HepG2 (cell line): ENCODE measurements around the gene PVRIG. TPM values are rescaled to one million over a fixed set of nuclear protein-coding genes. Genes with fewer than 3 reads are reported as not detected.

Experiments used
- ETS1 ChIP-seq: sonication (generic); formaldehyde crosslinking; IDR thresholded peaks from 2 replicates; pipeline ENCODE4 v1.4.0; 2020; ENCODE audit warnings: missing genetic modification reagents
- HDAC6 ChIP-seq: fragments of 200-600 bp; sonication (generic); IDR thresholded peaks from 2 replicates; pipeline ENCODE4 v1.7.0; 2017; ENCODE audit warnings: mild to moderate bottlenecking, antibody characterized with exemption, low read length, low read depth
- IRF1 ChIP-seq: sonication (generic); formaldehyde crosslinking; IDR thresholded peaks from 2 replicates; pipeline ENCODE4 v1.4.0; 2020; ENCODE audit warnings: low read depth, mild to moderate bottlenecking, missing genetic modification reagents
- ISL2 ChIP-seq: sonication (generic); formaldehyde crosslinking; IDR thresholded peaks from 2 replicates; pipeline ENCODE4 v1.5.0; 2020; ENCODE audit warnings: missing genetic modification reagents
- KLF15 ChIP-seq: sonication (generic); formaldehyde crosslinking; IDR thresholded peaks from 2 replicates; pipeline ENCODE4 v1.8.1; 2023; ENCODE audit warnings: borderline replicate concordance, mild to moderate bottlenecking, inconsistent platforms, missing genetic modification reagents, mixed read lengths
- MED1 ChIP-seq: sonication (generic); formaldehyde crosslinking; IDR thresholded peaks from 2 replicates; pipeline ENCODE4 v1.4.0; 2020; ENCODE audit warnings: missing genetic modification reagents
- NCOA2 ChIP-seq: sonication (generic); formaldehyde crosslinking; IDR thresholded peaks from 2 replicates; pipeline ENCODE4 v1.8.0; 2022; ENCODE audit warnings: inconsistent platforms
- NFIC ChIP-seq: IDR thresholded peaks from 2 replicates; pipeline ENCODE4 v1.6.1; 2012; ENCODE audit warnings: mild to moderate bottlenecking, low read length, inconsistent platforms
- NR2F1 ChIP-seq, 2 experiments: fragments of 450-650 bp in 1 of 2; formaldehyde crosslinking in 1 of 2; IDR thresholded peaks; 2 replicates each; pipeline versions ENCODE4 v1.5.0 to v1.6.1; 2016 to 2020; ENCODE audit warnings: mild to moderate bottlenecking in 1 of 2, missing compliant biosample characterization in 1 of 2, missing genetic modification reagents in 1 of 2, moderate library complexity in 1 of 2
- RARA ChIP-seq: IDR thresholded peaks from 2 replicates; pipeline ENCODE4 v1.6.1; 2016; ENCODE audit warnings: missing genetic modification reagents, missing compliant biosample characterization
- SYNCRIP ChIP-seq: fragments of 200-400 bp; formaldehyde crosslinking; IDR thresholded peaks from 2 replicates; pipeline ENCODE4 v1.6.1; 2018; ENCODE audit warnings: mild to moderate bottlenecking, low read depth, low read length; ENCODE audit not compliant: insufficient read depth
- THAP9 ChIP-seq: sonication (generic); formaldehyde crosslinking; IDR thresholded peaks from 2 replicates; pipeline ENCODE4; 2020; ENCODE audit warnings: missing genetic modification reagents, mild to moderate bottlenecking, borderline replicate concordance
- ZEB1 ChIP-seq: IDR thresholded peaks from 2 replicates; pipeline ENCODE4 v1.6.1; 2012; ENCODE audit warnings: mild to moderate bottlenecking, low read depth, inconsistent platforms; ENCODE audit not compliant: insufficient replicate concordance
- ZMYM3 ChIP-seq: sonication (generic); formaldehyde crosslinking; IDR thresholded peaks from 2 replicates; pipeline ENCODE4 v1.5.1; 2020; ENCODE audit warnings: mild to moderate bottlenecking, missing genetic modification reagents
- ZNF350 ChIP-seq: sonication (generic); formaldehyde crosslinking; IDR thresholded peaks from 2 replicates; pipeline ENCODE4 v1.4.0; 2020; ENCODE audit warnings: mild to moderate bottlenecking, low read depth, missing genetic modification reagents, borderline replicate concordance
- ZNF580 ChIP-seq: IDR thresholded peaks from 2 replicates; pipeline ENCODE4 v1.6.1; 2016; ENCODE audit warnings: low read depth, borderline replicate concordance
- polyA plus RNA-seq, 8 experiments: library from polyadenylated mRNA; depleted of rRNA in 3 of 8; stranded (reverse) in 7 of 8; unstranded in 1 of 8; fragments of >200 nt; fragmentation: Illumina TruSeq in 4 of 8; extraction: Trizol in 4 of 8; gene quantifications; 2 replicates each; pipeline versions ENCODE4 v1.2.1 to v1.2.3, GENCODE V29; 2011 to 2016; ENCODE audit warnings: low read depth in 4 of 8, missing spikeins in 1 of 8, mixed read lengths in 1 of 8; ENCODE audit not compliant: insufficient read depth in 1 of 8
- total RNA-seq, 5 experiments: library from RNA; depleted of rRNA; stranded (reverse); fragments of >200 nt; fragmentation: Illumina TruSeq; extraction: Trizol; gene quantifications; 2 replicates each; pipeline ENCODE4 v1.2.3, GENCODE V29; 2016; ENCODE audit warnings: low read depth in 1 of 5
- TF ChIP-seq, protein P1 (sequence below): sonication (generic); formaldehyde crosslinking; conservative IDR thresholded peaks from 2 replicates; pipeline ENCODE4 v1.4.0; 2020; ENCODE audit warnings: missing genetic modification reagents
- TF ChIP-seq, protein P2 (sequence below): sonication (generic); formaldehyde crosslinking; IDR thresholded peaks from 2 replicates; pipeline ENCODE4 v1.4.0; 2020; ENCODE audit warnings: missing genetic modification reagents, borderline replicate concordance

The PVRIG gene
- total and polyA plus RNA-seq, 2 of the 13 experiments (the other 11 are each of a cell fraction or from before 2014, with no cell fraction given), result not detected

DNA sequence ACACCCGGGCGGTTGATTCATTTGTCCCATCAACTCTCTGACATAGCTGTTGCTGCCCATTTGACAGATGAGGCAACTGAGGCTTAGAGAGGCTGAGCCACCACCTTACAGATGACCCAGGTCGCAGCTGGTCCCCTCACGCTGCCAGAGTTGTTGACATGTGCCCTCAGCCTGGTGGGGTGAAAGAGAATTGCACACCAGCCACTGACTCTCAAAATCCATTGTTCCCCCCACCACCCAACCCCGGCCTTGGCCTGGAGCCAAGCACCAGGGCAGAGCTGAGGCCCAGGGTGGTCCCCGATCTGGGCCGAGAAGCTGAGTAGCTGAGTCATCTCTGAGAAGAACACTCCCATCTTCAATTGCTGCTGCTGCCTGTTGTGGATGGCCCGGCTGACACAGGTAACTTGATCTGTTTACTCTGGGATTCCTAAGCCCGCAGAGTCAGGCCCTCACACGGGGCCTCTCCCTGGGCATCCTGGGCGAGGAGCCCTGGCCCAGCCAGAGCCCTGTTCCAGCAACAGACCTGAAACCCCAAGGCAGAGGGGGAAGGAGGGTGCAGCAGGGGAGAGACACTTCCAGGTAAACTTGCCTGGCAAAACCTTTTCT, 27.5 kb downstream of the PVRIG start (continued):
- no peak for TF ChIP-seq ETS1 (CRISPR knock-in tag)
- TF ChIP-seq MED1 (CRISPR knock-in tag), result peak; percentile 64
- TF ChIP-seq, protein P1, sequence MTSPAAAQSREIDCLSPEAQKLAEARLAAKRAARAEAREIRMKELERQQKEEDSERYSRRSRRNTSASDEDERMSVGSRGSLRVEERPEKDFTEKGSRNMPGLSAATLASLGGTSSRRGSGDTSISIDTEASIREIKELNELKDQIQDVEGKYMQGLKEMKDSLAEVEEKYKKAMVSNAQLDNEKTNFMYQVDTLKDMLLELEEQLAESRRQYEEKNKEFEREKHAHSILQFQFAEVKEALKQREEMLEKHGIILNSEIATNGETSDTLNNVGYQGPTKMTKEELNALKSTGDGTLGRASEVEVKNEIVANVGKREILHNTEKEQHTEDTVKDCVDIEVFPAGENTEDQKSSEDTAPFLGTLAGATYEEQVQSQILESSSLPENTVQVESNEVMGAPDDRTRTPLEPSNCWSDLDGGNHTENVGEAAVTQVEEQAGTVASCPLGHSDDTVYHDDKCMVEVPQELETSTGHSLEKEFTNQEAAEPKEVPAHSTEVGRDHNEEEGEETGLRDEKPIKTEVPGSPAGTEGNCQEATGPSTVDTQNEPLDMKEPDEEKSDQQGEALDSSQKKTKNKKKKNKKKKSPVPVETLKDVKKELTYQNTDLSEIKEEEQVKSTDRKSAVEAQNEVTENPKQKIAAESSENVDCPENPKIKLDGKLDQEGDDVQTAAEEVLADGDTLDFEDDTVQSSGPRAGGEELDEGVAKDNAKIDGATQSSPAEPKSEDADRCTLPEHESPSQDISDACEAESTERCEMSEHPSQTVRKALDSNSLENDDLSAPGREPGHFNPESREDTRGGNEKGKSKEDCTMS (CRISPR knock-in tag), result no peak
- TF ChIP-seq ZEB1, result peak; percentile 80
- no peak for TF ChIP-seq SYNCRIP
- TF ChIP-seq ZNF580 (CRISPR knock-in tag), result peak; percentile 41; the same call in 1 of the 2 replicates
- peak; percentile 90 for TF ChIP-seq ZMYM3 (CRISPR knock-in tag)
- TF ChIP-seq THAP9 (CRISPR knock-in tag), result peak; percentile 42; the same call in 1 of the 2 replicates
- peak; percentile 63; the same call in 1 of the 2 replicates for TF ChIP-seq ZNF350
- TF ChIP-seq NFIC, result peak; percentile 77
- peak; percentile 65 for TF ChIP-seq NCOA2
- TF ChIP-seq RARA (CRISPR knock-in tag), result peak; percentile 77
- TF ChIP-seq NR2F1 (CRISPR knock-in tag; IDR thresholded peaks at IDR 0.05), result peak in 1 of 2 experiments; percentile 14; a peak in 1 of 4 replicates
- TF ChIP-seq, protein P2, sequence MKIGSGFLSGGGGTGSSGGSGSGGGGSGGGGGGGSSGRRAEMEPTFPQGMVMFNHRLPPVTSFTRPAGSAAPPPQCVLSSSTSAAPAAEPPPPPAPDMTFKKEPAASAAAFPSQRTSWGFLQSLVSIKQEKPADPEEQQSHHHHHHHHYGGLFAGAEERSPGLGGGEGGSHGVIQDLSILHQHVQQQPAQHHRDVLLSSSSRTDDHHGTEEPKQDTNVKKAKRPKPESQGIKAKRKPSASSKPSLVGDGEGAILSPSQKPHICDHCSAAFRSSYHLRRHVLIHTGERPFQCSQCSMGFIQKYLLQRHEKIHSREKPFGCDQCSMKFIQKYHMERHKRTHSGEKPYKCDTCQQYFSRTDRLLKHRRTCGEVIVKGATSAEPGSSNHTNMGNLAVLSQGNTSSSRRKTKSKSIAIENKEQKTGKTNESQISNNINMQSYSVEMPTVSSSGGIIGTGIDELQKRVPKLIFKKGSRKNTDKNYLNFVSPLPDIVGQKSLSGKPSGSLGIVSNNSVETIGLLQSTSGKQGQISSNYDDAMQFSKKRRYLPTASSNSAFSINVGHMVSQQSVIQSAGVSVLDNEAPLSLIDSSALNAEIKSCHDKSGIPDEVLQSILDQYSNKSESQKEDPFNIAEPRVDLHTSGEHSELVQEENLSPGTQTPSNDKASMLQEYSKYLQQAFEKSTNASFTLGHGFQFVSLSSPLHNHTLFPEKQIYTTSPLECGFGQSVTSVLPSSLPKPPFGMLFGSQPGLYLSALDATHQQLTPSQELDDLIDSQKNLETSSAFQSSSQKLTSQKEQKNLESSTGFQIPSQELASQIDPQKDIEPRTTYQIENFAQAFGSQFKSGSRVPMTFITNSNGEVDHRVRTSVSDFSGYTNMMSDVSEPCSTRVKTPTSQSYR, result no peak
- TF ChIP-seq ISL2 (CRISPR knock-in tag), result peak; percentile 34; the same call in 1 of the 2 replicates
- no peak for TF ChIP-seq KLF15 (CRISPR knock-in tag)
- TF ChIP-seq IRF1, result no peak
- TF ChIP-seq HDAC6, result no peak
